Effector CD8-positive, alpha-beta T cell (primary cell): ENCODE results near the gene C10orf62.
"Not testable (repeated sequence)": the region's sequence is repeated elsewhere in the genome, so short reads cannot be mapped to it uniquely, and the experiment has no call there.

Experiments used
- DNase-seq: peaks from one replicate; lab custom pipeline; 2025; lab: John Stamatoyannopoulos, UW

The C10orf62 gene

DNA sequence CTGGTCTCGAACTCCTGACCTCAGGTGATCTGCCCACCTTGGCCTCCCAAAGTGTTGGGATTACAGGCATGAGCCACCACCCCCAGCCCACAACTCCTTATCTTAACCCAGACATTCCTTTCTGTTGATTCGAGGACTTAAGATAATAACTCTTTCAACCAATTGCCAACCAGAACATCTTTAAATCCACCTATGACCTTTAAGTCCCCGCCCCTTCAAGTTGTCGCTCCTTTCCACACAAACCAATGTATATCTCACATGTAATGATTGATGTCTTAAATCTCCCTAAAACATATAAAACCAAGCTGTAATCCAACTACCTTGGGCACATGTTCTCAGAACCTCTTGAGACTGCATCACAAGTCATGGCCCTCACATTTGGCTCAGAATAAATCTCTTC, 24.7 kb upstream of the C10orf62 start:
- no peak for DNase-seq

DNA sequence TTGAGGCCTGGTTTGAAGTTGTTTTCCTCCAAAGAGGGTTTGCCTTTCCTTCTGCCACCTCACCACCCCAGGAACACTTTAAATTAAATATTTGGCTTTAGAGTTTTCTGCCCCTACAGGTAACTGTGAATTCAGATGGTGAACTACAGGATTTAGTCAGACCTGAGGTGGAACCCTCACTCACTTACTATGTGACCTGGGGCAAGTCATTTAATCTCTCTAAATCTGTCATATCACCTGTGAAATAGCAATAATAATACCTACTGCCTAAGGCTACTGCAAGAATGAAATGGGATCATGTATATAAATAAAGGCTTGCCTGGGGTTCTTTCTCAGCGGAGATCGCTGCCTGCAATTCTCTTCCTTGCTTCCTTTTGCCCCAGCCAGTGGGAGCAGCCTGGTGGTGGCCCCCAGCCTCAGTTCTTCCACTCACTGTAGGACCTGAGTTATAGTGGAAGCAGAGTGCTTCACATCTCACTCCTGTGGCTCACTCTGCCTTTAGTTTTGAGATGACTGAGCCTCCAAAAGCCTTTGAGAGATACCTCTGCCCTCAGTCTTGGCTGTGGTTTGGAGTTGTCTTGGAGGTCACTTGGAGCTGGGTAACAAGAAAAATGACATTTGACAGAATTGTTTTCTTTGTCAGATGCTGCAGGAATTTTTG, 23.1 kb upstream of the C10orf62 start:
- DNase-seq: no peak

DNA sequence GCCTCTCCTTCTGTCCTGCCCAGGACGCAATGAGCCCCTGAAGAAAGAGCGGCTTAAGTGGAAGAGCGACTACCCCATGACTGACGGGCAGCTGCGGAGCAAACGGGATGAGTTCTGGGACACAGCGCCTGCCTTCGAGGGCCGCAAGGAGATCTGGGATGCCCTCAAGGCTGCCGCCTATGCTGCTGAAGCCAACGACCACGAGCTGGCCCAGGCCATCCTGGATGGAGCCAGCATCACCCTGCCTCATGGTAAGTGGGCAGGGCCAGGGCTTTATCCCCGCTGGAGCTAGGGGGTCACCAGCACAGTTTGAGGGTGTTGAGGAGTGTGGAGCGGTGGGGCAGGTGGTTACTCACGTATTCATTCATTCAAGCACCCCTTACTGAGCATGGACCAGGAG, 21.6 kb upstream of the C10orf62 start:
- DNase-seq: no peak

DNA sequence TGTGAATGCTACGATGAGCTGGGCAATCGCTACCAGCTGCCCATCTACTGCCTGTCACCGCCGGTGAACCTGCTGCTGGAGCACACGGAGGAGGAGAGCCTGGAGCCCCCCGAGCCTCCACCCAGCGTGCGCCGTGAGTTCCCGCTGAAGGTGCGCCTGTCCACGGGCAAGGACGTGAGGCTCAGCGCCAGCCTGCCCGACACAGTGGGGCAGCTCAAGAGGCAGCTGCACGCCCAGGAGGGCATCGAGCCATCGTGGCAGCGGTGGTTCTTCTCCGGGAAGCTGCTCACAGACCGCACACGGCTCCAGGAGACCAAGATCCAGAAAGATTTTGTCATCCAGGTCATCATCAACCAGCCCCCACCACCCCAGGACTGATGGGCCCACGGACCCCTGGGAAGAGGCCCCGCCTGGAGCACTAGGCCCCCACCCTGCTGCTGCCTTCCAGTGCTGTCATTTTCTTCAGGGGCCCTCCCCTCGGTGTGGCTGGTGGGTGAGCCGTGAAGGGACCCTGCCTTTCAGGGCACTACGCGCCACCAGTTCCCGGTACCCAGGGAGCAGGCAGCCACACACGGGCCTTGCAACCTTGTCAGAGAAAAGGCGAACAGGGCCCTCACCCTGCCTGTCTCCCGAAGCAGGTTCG, 19.3 kb upstream of the C10orf62 start:
- DNase-seq: no peak

DNA sequence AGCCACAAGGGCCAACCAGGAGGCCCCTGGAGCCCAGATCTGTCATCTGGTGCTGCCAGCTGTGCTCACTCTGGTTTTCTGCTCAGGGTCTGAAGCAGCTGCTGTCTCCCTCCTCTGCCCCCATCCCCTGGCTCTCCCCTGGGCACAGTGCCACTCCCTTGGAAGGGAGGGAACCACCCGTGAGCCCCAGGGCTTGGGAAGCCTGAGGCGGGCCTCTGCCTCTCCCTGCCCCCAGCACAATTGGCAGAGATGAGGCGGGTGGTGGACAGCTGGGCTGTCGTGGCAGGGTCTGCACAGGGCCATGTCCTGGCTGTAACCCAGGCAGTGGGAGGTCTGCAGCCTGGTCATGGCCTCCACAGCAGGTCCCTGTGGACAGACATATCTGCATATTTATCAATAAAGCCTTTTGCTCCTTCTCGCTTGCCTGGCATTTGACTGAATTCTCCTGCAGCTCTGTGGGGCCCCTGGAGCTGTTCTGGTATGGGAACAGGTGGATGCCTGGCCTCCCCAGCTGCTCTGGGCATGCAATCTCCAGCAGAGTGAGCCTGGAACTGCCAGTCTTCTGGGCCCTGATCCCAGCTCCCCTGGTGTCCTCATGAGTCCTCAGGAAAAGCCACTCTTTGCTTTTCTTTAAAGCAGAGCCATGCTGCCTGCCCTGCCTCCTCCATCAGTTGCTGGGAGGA, 18.6 kb upstream of the C10orf62 start:
- DNase-seq: no peak

DNA sequence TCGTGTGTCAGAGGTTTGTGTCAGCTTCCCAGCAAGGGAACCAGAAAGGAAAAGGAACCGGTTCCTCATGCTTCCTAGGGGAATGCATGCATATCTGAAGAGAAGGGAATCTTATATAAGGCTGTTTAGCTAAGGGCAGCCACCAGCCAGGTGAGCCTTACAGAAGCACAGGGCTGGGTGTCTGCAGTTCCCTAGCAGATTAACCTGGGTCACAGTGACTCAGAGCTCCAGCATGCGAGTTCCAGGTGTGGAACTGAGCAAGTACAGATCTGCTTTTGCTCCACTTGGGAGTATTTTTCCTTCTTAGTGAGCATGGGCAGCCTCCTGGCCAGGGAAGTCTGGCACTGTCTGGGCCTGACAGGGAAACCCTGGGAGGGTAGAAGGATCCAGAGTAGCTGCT, 17.9 kb upstream of the C10orf62 start:
- DNase-seq: no peak

DNA sequence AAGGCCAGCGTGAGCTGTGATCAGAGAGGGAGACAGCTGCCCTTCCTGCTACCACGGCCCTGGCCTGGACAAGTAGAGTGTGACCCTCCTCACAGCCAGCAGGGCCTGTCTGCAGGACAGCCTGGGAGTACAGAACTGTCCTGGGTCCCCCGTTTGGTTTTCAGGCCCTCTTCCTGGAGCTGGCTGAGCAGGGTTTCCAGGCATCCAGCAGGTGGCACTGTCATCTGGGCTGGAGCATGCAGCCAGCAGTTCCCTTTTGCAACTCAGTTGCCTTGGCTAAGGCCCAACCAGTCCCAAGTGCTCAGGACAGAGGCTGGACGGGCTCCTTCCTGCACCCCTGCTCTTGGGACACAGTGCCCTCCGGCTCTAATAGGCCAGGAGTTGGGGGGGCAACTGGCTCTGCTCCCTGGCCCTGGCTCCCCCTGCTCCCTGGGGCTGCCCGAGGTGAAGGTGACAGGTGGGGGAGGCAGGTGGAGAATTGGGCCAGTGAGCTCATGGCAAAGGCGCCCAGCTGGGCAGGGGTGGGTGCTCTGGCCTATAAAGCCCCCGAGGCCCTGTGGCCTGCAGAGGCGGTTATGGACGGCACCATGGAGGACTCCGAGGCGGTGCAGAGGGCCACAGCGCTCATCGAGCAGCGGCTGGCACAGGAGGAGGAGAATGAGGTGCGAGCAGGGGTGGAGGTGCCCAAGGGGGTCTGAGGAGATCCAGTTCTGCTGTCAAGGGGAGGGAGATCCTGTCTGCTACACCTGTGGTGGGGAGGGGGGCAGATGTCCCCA, 17.1 kb upstream of the C10orf62 start, which contains the start of gene ANKRD2:
TSS of gene ANKRD2 (plus strand) at position 566 of the 776 bp plus-strand sequence. CDS start at position 576, 10 bp downstream.
- DNase-seq: no peak

DNA sequence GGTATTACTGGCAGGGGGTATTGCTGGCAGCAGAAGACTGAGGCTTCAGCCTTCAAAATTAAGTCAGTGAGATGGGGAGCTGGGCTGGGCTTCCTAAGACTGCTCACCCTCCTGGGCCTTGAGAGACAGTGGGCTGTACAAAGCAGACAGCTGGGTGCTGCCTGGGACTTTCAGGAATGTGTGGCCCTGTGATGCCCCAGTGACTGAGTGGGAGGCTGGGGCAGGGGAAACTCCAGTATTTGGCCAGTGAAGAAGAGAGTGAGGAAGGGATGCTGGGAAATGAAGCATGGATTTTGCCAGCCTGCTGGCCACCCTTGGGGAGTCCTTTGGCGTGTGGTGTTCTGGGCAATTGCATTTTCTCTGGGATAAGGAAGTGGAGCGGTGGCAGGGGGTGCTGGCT, 16.5 kb upstream of the C10orf62 start:
- no peak for DNase-seq

DNA sequence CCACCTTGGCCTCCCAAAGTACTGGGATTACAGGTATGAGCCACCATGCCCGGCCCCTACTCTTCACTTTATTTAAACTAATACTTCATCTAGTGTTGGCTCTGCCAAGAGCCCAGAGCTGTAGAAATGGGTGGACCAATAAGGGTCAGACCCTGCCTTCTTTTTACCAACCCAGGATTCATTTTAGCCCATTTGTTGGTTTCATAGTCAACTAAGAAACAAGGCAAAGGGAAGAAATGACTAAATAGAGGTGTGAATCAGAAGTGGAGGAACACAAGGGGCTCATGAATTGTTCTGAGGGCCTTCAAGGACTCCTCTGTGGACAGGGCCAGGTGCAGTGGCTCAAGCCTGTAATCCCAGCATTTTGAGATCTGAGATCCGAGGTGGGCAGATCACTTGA, 15.8 kb upstream of the C10orf62 start:
- no peak for DNase-seq

DNA sequence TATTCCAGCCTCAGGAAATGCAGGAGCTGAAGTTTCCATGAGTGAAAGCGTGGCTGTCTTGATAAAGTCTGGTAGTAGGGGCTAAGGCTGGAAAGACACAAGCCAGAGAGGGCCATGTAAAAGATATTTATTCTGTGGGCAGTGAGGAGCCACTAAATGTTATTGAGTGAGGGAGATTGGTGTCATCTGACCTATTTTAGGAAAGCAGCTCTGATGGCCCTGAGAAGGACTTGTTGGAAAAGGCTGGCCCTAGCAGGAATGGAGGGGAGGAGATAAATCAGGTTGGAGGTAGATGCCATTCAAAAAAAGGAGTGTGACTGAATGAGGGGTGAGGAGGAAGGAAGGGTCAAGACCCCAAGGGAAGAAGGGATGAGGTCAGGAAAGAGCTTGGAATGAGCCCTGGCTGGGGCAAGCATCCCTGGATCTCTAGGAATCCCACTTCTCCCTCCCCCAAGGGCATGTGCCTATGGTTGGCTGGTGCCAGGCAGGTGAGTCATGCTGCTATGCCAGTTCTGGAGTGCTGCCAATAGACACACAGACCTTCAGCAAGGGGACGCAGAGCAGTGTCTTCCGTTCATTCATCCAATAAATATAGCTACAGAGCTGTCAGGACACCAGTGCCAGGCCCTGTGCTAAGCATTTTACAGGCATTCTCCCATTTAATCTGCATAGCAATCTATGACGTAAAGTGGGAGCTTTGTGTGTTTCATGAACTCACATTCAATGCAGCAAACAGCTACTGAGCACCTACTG, 15.0 kb upstream of the C10orf62 start:
- no peak for DNase-seq

DNA sequence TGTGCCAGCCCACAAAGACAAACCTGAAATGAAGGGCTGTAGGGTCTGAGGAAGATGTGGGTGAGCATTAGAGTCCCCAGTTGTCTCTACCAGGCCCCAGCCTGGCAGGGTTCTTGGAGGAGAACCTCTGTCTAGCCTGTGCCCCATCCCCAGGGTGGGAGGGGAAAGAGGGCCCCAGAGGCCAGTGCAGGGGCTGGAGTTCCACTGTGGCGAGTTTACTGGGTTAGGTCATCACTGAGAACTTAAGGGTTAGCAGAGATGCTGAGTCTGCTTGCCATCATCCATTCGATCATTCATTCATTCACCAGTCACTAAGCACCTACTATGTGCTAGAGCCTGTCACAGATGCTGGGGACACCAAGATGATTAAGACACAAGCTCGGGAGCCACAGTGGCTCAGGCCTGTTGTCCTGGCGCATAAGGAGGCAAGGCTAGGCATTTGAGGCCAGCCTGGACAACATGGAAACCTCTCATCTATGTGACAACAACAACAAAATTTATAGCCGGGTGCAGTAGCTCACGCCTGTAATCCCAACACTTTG, 14.3 kb upstream of the C10orf62 start:
- no peak for DNase-seq

DNA sequence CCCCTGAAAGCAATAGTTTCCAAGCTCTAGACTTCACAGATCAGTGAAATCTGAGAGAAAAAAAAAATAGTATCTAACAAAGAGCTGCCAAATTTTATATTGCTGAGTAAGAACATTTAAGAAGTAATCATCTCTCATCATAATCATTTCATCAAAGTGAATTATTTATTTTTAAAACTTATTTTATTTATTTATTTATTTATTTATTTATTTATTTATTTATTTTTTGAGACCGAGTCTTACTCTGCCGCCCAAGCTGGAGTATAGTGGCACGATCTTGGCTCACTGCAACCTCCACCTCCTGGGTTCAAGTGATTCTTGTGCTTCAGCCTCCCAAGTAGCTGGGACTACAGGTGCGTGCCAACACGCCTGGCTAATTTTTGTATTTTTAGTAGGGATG, 13.0 kb upstream of the C10orf62 start:
- DNase-seq: not testable (repeated sequence)

DNA sequence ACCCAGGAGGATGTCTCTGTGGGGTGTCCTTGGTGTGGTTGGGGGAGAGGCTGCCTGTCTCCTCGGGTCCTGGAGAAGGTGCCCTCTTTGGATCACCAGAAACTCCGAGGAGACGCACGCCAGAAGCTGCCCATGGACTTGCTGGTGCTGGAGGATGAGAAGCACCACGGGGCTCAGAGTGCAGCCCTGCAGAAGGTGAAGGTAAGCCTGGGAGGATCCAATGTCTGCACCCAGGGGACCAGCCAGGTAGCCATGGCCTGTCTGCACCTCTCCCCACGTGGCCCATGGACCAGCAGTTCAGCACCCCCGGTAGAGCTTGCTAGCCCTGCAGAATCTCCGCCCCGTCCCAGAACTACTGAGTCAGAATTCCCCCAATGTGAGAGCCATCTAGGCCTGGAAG, 11.8 kb upstream of the C10orf62 start:
- DNase-seq: no peak

DNA sequence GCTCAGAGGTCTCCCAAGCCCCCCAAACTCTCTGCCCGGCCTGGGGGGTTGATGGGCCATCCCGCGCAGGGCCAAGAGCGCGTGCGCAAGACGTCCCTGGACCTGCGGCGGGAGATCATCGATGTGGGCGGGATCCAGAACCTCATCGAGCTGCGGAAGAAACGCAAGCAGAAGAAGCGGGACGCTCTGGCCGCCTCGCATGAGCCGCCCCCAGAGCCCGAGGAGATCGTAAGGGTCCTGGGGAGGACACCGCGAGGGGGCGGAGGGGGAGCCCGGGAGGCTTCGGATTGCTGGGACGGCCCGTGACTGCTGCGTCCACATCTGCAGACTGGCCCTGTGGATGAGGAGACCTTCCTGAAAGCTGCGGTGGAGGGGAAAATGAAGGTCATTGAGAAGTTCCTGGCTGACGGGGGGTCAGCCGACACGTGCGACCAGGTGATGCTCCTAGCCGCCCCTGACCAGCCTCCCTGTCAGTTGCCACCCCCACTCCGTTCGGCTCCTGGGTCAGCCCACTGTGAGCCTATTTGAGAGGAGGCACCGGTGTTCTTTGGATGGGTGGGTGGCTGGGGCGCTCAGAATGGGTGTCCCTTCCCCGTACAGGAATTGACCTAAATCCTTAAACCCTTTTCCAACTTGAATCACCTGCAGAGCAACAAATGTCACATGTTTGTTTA, 11.2 kb upstream of the C10orf62 start:
- no peak for DNase-seq

DNA sequence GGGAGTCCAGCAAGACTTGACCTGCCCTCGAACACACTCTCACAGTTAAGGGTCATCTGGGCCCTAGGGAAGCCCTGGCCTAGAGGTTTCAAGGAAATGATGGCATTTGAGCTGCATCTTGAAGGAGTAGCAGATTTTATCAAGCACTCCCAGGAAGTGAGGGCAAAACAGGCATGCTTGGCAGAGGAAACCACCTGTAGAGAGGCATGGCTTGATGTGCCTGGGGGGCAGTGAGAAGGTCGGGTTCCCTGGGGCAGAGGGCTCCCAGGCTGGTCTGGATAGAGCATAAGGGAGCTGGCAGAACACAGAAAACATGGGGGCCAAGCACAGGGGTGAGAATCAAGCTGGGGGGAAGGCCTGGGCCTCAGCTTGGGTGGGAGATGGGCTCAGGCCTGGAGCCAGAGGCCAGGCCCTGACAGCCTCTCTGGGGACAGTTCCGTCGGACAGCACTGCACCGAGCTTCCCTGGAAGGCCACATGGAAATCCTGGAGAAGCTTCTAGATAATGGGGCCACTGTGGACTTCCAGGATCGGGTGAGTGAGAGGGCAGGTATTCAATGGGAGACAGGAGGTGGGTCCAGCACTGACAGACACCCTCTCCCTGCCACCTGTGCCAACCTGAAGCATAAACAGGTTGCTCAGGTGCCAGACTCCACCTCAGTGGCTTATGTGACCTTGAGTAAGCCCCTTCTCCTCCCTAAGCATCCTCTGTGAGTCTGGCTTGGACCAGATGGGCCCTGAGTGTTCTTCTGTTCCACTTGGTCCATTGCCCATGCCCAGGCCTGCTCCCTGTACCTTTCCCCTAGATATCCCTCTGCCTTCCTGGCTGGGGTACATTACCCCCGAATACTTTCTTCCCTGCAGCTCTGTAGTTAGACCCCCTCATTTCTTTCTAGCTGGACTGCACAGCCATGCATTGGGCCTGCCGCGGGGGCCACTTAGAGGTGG, 8.8 kb upstream of the C10orf62 start:
- DNase-seq: no peak

DNA sequence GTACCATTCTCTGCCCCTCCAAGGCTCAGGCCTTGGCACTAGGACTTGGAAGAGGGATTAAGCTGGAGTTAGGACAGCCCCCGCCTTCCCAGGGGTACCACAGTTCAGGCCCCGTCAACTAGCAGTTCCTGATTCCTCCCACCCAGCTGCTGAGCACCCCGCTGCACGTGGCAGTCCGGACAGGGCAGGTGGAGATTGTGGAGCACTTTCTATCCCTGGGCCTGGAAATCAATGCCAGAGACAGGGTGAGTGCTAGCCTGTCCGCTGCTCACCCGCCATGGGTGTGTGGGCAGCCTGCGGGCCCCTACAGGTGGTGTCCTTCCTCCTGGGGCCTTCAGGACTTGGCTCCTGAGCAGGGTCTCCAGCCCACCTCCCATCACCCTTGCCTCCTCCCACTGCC, 7.4 kb upstream of the C10orf62 start:
- DNase-seq: no peak

DNA sequence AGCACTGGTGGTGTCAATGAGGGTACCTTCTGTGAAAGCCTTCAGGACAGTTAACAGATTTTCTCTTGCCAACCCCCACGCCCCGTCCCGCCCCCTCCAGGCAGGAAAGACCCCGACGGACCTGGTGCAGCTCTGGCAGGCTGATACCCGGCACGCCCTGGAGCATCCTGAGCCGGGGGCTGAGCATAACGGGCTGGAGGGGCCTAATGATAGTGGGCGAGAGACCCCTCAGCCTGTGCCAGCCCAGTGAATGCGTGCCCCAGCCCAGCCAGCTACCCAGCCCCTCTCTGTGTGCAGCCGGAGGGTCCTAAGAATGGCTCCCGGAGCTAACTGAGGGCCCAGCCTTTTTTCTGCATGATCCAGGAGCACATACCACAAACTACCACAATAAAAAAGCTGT, 6.0 kb upstream of the C10orf62 start:
- no peak for DNase-seq

DNA sequence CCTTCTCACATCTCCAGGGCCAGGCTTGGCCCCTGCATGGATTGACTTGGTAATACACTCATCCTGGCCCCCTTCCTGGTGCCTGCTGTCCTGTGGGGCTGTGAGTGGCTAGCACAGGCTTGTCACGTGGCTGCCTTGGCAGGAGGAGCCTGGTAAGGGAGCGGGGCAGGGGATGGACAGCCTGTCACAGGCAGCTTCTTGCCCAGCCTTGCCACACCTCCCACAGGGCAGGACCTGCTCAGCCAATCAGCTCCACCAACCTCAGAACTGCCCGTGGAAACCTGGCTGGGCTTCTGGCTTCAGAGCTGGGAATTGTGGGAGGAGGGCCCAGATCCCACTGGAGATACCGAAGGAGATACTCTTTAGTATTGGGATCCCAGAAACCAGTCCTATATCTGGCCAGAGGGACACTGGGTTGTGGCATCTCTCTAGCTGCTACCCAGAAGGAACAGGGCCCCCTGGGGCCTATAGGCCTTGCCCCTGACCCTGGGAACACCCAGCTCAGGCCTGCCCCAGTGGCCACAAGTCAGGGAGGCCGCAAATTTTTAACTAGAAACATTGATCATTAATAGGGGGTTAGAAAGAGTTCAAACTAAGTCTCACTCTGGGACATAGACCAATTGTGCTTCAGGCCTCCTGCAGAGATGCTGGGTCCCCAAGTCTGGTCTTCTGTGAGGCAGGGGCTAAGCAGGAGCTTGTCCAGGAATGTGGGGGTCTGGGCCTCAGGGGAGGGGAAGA, 5.3 kb upstream of the C10orf62 start, which contains the start of gene HOGA1:
TSS of gene HOGA1 (plus strand) at position 330 of the 738 bp plus-strand sequence. CDS start at position 645, 315 bp downstream.
- DNase-seq: no peak
